IPS DF 4.7 (cell line): ENCODE data around the gene PRELID1.
"Not testable (repeated sequence)": the region's sequence is repeated elsewhere in the genome, so short reads cannot be mapped to it uniquely, and the experiment has no call there.

ENCODE experiments used
- DNase-seq: peaks from one replicate; pipeline ENCODE4 v3.0.0-alpha.2; 2013; ENCODE audit warnings: low spot score; ENCODE audit errors: extremely low read depth

Gene PRELID1

DNA sequence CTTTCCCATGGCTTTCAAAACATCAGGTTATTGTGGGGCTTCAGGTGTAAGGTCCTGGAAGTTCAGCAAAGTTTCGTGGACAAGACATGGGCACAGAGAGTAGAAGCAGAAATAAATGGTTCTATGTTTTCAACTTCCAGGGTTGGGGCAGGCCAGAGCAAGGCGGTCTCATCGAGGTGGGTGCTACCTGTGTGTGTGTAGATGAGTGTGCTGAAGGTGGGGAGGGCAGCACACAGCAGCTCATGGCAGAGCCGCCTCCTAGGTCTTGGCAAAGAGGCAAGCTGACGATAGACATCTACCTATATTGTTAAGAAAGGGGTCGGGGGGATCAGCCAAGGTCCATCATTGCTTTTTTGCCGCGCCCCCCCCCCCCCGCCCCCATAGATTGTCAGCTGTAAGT lies 3.9 kb upstream of the PRELID1 start:
- no peak for DNase-seq

GRCh38 chr5:177300236-177300880 lies 3.2 kb upstream of the PRELID1 start:
- DNase-seq: no peak

- no peak for DNase-seq
Measured at GRCh38 chr5:177300951-177301350, 2.6 kb upstream of the PRELID1 start.

- DNase-seq: no peak
Measured at GRCh38 chr5:177301503-177302165, 2.0 kb upstream of the PRELID1 start.

GRCh38 chr5:177302354-177303110 lies 1.1 kb upstream of the PRELID1 start:
- no peak for DNase-seq

DNA sequence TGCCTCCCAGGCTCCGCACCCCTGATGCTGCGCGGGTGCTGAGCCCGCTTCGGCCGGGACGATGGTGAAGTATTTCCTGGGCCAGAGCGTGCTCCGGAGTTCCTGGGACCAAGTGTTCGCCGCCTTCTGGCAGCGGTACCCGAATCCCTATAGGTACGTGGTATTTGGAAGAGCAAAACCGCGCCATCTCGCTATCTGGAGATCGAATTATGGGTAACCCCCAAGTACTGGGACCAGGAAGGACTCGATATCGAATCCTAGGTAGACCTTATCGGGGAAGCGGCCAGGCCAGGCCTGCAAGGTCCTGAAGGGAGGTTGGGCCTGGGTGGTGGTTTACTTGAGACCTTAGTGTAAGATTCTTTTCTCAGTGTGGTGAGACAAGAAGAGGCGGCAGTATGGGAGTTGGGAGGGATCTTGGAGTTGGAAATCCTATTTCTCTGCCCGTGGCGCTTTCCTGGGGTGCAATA lies 359 bp downstream of the PRELID1 start:
- no peak for DNase-seq

DNA sequence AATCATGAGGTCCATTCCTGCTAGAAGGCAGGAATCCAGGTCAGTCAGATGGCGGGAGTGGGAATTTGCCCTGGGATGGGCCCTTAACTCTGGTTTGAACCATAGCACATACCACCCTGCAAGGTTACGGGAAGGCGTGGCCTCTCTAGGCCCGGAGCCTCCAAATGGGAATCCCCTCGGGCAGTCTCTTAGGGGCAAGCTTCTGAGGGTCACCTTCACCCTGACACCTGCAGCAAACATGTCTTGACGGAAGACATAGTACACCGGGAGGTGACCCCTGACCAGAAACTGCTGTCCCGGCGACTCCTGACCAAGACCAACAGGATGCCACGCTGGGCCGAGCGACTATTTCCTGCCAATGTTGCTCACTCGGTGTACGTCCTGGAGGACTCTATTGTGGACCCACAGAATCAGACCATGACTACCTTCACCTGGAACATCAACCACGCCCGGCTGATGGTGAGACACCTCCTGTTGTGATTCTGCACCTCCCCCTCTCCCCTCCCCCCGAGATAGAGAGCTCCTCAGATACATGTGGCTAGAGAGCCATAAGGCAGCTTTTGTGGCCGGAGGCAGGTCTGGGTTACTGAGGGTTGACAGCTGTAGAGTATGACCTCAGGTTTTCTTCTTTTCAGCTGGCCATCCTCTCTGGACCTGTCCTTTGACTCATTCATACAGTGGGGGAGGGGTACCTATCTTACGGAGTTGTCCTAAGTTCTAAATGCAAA lies 957 bp downstream of the PRELID1 start:
- no peak for DNase-seq

DNA sequence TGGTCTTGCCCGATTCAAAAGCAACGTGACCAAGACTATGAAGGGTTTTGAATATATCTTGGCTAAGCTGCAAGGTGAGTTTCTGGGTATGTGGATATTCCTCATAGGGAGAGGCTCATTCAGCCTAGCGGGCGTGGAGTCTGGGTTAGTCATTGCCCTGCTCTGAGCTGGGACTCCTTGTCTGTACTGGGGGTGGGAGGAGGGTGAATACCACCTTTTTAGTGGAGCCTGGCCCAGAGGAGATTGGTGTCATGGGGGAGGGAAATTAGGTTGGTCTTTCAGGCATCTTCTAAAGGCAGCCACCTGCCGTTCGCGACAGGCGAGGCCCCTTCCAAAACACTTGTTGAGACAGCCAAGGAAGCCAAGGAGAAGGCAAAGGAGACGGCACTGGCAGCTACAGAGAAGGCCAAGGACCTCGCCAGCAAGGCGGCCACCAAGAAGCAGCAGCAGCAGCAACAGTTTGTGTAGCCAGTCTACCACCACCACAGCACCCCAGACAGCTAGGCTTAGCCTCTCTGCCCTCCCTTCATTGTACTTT lies 2.6 kb downstream of the PRELID1 start:
- not testable (repeated sequence) for DNase-seq

DNA sequence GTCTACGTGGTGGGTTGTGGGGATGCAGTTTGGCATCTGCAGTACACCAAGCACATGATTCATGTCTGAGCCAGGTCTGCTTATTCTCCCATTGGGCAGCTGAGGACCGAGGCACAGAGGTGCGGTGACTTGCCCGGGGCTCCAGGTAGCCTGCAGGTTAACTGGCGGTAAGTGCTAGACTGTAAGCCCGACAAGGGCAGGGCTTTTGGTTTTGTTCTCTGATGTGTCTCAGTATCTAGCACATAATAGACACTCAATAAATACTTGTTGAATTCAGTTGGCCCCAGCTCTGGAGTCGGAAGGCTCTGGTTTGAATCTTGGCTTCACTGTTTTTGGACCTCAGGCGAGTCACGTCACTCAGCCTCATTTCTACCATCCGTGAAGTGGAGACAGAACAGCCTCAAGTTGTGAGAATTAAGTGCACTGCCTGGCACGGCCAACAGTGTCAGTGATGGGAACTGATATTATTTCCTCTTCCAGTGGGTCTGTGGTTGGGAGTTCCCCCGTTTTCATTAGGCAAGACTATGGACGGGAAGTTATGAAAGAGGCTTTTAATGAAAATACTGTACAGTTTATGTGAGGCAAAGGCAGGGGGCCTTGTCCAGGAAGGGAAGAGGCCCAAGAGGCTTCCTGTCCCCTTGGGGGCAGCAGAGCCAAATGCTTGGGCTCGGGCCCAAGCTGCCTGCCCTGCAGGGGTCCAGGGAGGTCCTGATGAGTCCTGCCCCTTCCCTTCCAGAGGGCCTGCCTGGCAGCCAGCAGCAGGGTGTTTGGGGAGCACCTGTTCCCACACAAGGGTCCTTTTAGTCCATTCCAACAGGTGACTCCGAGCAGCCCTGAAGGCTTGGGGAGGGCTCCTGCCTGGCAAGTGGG lies 3.3 kb downstream of the PRELID1 start:
- DNase-seq: no peak

- no peak for DNase-seq
Measured at GRCh38 chr5:177307544-177308363, 4.2 kb downstream of the PRELID1 start.

GRCh38 chr5:177308740-177309139 lies 5.1 kb downstream of the PRELID1 start:
- DNase-seq: no peak

DNA sequence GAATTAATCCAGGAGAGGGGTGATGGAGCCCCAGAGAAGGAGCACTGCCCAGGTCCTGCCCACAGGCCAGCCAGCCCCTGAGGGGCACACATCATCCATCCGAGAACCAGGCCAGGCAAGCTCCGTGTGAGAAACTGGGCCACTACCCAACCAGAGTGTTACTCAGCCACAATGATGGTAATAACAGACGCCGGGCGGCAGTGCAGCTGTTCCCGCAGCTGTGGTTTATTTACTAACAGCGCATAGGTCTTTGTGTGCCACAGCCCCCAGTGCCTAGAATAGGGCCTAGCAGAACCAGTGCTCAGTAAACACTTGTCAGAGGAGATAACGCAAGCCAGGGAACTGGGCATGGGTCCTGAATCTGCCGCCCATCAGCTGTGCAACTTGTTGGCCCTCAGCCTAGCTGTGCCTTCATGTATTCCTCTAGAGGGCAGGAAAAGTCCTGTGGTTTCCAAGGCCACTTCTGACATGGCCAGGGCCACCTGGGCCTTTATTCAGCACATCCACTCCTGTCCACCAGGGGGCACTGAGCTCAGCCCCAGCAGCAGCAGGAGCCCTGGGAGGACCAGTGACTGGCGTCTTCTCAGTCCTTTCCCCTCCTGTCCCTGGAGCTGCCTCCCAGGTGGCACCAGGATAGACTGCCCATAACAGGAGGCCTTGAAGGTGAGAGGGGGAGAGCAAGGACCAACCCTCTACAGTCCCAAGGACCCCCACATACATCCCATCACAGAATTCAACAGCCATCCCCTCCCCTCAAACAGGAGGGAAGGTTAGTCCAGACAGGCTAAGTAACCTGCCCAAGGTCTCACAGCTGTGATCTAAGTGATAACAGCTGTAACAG lies 6.0 kb downstream of the PRELID1 start:
- DNase-seq: no peak

GRCh38 chr5:177310332-177310731 lies 6.7 kb downstream of the PRELID1 start:
- no peak for DNase-seq

DNA sequence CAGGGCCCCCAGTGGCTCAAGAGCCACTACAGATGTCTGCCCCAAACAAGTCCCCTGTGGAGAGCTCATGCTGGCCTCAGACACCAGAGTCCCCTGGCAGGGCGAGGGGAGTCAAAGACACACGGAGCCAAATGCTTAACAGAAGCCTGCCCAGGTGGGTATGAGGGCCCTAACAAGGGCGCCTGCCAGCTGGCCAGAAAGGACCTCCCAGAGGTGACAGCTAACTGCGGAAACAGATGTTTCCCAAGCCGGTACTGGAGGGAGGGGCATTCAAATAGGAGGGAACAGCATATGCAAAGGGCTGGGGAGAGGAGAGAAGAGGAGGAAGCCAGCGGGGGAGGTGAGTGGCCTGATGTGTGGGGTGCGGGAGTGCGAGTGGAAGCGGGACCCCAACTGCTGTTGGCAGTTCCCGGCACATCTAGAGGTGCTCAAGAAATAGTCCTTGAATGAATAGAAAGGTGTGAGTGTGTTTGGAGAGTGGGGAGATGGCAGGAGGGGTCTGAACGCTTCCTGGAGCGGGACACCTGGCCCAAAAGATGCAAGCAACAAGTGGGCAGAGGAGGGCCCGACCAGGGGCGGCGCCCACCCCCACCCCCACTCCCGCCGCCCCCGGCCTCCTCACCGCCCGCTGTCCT lies 7.3 kb downstream of the PRELID1 start:
- DNase-seq: no peak

DNA sequence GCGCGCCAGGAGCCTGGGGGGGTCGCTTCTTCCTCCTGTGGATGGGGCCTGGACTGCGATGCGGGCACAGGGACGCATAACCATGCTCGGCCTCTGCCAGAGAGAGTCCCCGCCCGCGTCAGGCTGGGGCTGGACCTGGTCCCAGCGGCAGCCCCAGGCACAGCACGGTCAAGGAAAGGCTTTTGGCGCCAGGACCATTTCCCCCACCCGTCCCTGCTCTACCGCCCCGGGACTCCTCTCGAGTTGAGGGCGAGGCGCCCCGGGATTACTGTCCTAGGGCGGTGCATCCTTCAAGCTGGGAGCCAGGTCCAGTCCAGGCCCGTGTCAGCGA lies 7.8 kb downstream of the PRELID1 start:
- no peak for DNase-seq

DNA sequence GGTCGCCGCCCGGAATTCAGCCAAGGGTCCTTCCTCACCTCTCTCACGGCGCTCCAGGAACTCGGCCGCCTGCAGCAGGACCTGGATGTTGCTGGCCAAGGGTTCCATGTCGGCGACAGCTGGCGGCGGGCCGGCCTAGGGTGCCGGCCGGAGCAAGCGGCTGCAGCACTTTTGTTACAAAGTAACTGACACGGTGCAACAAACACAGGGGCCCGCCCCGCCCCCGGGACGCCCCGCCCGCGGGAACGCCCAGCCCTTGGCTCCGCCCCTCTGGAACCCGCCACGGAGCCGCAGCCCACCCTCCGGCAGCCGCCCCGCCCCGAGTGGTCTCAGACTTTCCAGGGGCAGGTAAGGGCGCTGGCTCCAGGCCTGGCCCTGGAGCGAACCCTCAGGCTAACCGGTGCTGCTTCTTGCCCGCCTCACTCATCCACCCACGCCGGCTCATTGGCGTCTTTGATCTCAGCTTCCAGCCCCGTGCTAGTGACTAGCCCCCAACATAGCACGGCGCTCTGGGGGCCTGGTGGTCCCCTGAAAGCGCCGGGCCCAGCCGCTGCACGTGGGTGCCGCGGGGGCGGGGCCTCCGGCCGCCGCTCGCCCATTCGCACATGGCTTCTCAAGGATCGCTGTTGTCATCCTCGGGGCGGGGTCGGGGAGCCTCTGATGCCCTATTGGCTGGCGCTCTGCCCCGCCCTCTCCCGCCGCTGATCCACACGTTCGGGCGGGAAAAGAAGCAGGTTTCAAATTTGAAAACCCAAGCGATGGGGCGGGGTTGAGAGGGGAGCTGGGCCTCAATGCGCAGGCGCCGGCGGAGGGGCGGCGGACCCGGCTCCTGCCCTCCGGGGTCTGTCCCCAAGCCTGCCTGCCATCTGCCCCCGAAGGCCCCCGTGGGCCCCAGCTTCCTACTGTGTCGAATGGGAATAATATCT lies 8.4 kb downstream of the PRELID1 start, which contains the start of gene MXD3:
MXD3 (minus strand) TSS at position 176 of the 926 bp plus-strand sequence; CDS start at position 108, 68 bp downstream.
- no peak for DNase-seq

GRCh38 chr5:177312649-177313181 lies 9.1 kb downstream of the PRELID1 start:
- no peak for DNase-seq
